ENCODE measurements around the gene FCRLB.

The FCRLB gene

DNA sequence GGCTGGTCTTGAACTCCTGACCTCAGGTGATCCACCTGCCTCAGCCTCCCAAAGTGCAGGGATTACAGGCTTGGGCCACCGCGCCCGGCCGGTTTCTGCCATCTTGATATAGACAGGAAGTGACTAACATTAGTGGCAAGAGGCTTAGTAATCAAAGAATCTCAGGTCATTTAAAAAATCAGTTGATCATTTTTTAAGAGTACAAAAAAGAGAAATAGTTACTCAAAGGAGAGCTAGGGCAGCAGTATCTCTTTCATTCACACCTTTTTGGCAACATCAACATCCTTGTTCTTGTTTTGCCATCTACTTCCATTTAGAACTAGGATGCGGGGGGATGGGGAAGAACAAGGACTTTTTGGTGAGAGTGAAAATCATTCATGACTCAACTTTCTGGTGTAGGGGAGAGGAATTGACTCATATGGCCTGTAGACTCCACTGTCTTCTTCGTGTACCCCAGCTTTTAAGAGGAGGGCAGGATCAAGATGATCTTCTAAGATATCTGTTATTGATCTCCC is 8.8 kb downstream of the FCRLB start:
- H4K20me1 ChIP-seq (ENCODE audit: low read depth, low read length) = no peaks in the 10 kb centered on the region
- H3K9me3 ChIP-seq (ENCODE audit: insufficient read depth, low read length) = no peaks in the 10 kb centered on the region
- H3K4me3 ChIP-seq (ENCODE audit: insufficient read depth, low read length, poor library complexity, severe bottlenecking) = no peak overlapping the region
- H3K9ac ChIP-seq (ENCODE audit: low read length) = no peak overlapping the region
- H2AFZ ChIP-seq (ENCODE audit: low read depth, low read length, severe bottlenecking) = no peak overlapping the region
- no peak for TF ChIP-seq CTCF (IDR thresholded peaks at IDR 0.05; ENCODE audit: insufficient read depth, low read length, poor library complexity, severe bottlenecking)
- no peak for TF ChIP-seq EZH2phosphoT487 (conservative IDR thresholded peaks at IDR 0.05; ENCODE audit: low read length)
- no peak overlapping the region for H3K27ac ChIP-seq (ENCODE audit: low read depth, low read length)
- H3K36me3 ChIP-seq (ENCODE audit: low read length) = no peaks in the 10 kb centered on the region
- H3K27me3 ChIP-seq (ENCODE audit: low read length) = no peaks in the 10 kb centered on the region
- H3K79me2 ChIP-seq (ENCODE audit: insufficient read depth, low read length) = no peaks in the 10 kb centered on the region
- H3F3A ChIP-seq (ENCODE audit: insufficient read depth) = peaks cover 14% of the 10 kb centered on the region
- H3K9me2 ChIP-seq (replicated peaks; ENCODE audit: insufficient read depth, low read length) = no peaks in the 10 kb centered on the region
- H3K4me2 ChIP-seq (ENCODE audit: low read depth, low read length, poor library complexity, severe bottlenecking) = no peak overlapping the region

DNA sequence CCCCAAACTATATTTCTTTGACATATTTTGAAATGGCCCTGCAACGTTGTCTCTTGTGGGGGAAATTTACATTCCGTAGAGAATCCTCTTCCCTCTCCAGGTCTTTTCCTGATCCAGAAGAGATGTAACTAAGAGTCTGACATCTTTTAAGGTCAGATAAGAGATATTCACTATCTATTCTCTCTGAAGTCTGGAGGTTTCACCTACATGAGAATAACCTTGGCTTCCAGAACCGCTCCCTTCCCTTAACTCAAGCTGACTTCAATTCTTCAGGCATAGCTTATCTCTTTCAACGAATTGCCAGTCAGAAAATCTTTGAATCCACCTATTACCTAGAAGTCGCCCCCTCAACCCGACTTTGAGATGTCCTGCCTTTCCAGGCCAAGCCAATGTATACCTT is 9.9 kb downstream of the FCRLB start:
- Histone ChIP-seq H3K9ac (ENCODE audit: low read length) (no peak overlapping the region), H3K27ac (ENCODE audit: low read depth, low read length) (no peak overlapping the region), H3K9me3 (ENCODE audit: insufficient read depth, low read length) (no peaks in the 10 kb centered on the region), H3K4me2 (ENCODE audit: low read depth, low read length, poor library complexity, severe bottlenecking) (no peak overlapping the region), H3F3A (ENCODE audit: insufficient read depth) (peaks cover 14% of the 10 kb centered on the region), H3K4me3 (ENCODE audit: insufficient read depth, low read length, poor library complexity, severe bottlenecking) (no peak overlapping the region), H3K27me3 (ENCODE audit: low read length) (no peaks in the 10 kb centered on the region), H4K20me1 (ENCODE audit: low read depth, low read length) (no peaks in the 10 kb centered on the region), H2AFZ (ENCODE audit: low read depth, low read length, severe bottlenecking) (no peak overlapping the region), H3K9me2 (replicated peaks; ENCODE audit: insufficient read depth, low read length) (no peaks in the 10 kb centered on the region), H3K36me3 (ENCODE audit: low read length) (no peaks in the 10 kb centered on the region), H3K79me2 (ENCODE audit: insufficient read depth, low read length) (no peaks in the 10 kb centered on the region)
- TF ChIP-seq EZH2phosphoT487 (conservative IDR thresholded peaks at IDR 0.05; ENCODE audit: low read length) (no peak), CTCF (IDR thresholded peaks at IDR 0.05; ENCODE audit: insufficient read depth, low read length, poor library complexity, severe bottlenecking) (no peak)

DNA sequence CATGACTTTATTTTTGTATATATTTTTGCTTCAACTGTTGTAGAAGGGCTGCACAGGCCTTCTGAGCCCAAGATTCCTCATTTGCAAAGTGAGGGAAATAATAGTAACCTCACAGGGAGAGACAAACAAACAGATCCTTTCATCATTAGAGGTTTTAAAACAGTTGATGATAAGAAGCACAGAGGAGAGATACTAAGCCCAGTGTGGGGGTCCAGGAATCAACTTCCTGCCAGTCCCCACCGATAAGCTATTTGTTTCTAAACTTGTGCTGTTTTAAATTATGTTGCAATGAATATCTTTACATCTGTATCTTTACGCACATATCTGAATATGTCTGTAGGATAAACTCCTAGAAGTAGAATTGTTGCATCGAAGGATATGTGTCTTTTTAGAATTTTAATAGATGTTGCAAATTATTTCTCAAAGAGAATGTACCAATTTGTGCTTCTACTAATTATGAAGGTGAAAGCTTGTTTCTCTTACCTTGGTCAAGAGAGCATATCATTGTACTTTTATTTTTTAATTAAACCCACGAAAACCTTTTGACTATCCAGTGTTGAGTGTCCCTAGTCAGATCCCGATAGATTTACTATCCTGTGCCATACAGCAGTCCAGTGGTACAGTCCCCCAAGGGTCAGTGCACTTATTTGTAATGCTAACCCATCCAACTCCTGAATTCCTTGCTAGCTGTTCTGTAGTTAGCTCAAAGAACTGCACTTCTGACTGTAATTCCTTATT is 10.8 kb downstream of the FCRLB start:
- Histone ChIP-seq H3K27ac (ENCODE audit: low read depth, low read length) (no peak overlapping the region), H3K4me3 (ENCODE audit: insufficient read depth, low read length, poor library complexity, severe bottlenecking) (no peak overlapping the region), H3K9me2 (replicated peaks; ENCODE audit: insufficient read depth, low read length) (no peaks in the 10 kb centered on the region), H3K9me3 (ENCODE audit: insufficient read depth, low read length) (no peaks in the 10 kb centered on the region), H3K9ac (ENCODE audit: low read length) (no peak overlapping the region), H2AFZ (ENCODE audit: low read depth, low read length, severe bottlenecking) (no peak overlapping the region), H3F3A (ENCODE audit: insufficient read depth) (peaks cover 9% of the 10 kb centered on the region), H3K36me3 (ENCODE audit: low read length) (no peaks in the 10 kb centered on the region), H3K4me2 (ENCODE audit: low read depth, low read length, poor library complexity, severe bottlenecking) (no peak overlapping the region), H3K27me3 (ENCODE audit: low read length) (no peaks in the 10 kb centered on the region), H3K79me2 (ENCODE audit: insufficient read depth, low read length) (no peaks in the 10 kb centered on the region), H4K20me1 (ENCODE audit: low read depth, low read length) (no peaks in the 10 kb centered on the region)
- no peak for TF ChIP-seq EZH2phosphoT487 (conservative IDR thresholded peaks at IDR 0.05; ENCODE audit: low read length)
- TF ChIP-seq CTCF (IDR thresholded peaks at IDR 0.05; ENCODE audit: insufficient read depth, low read length, poor library complexity, severe bottlenecking) = no peak
